Inferior parietal cortex (tissue), 1 donor: ENCODE measurements around the gene RPS28.
"Not testable (repeated sequence)": the region's sequence is repeated elsewhere in the genome, so short reads cannot be mapped to it uniquely, and the experiment has no call there.

Experiments used
- DNase-seq: peaks from one replicate; pipeline ENCODE4 v3.0.0-alpha.2; 2016; ENCODE audit errors: extremely low spot score

RPS28 gene

GRCh38 chr19:8320564-8321066, 681 bp upstream of the RPS28 start:
- DNase-seq: no peak

DNA sequence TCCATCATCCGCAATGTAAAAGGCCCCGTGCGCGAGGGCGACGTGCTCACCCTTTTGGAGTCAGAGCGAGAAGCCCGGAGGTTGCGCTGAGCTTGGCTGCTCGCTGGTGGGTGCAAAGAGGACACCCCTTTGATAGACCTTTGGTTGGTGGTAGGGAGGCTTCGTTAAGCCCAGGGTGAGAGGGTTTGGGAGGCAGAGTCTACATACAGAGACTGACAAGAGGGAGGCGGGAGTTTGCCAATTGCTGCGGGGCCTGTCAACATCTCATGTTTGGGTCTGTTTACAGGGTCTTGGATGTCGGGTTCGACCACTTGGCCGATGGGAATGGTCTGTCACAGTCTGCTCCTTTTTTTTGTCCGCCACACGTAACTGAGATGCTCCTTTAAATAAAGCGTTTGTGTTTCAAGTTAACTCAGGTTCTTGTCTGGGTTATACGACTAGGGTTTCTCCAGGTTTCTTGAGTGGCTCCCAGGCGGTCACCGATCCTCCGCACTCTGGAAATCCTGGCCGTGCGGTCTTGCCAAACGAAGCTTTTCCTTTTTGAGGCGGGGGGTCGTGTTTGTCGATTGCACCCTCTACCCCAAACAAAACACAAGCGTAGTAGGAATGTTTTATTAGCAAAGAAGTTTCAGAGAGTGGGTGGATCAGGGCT, 816 bp downstream of the RPS28 start:
- no peak for DNase-seq

- no peak for DNase-seq
Measured at GRCh38 chr19:8322638-8322997, 1.3 kb downstream of the RPS28 start.

DNA sequence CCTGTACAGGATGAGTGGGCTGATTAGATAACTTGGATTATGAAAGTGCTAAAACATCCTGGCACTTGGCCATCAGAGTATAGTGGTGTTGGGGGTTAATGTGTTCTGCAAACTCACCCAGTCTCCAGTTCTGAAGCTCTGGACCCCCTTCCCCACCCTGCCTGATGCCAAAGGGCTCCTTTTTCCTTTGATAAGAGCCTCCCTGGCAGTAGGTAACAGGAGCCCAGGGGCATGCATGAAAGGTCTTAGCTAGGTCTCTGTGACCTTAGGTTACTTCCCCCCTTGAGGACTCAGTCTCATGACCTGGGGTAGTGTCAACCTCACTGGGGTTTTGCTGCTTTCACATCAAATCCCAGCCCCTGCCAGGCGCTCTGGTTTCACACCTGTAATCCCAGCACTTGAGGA, 2.5 kb downstream of the RPS28 start:
- no peak for DNase-seq

DNA sequence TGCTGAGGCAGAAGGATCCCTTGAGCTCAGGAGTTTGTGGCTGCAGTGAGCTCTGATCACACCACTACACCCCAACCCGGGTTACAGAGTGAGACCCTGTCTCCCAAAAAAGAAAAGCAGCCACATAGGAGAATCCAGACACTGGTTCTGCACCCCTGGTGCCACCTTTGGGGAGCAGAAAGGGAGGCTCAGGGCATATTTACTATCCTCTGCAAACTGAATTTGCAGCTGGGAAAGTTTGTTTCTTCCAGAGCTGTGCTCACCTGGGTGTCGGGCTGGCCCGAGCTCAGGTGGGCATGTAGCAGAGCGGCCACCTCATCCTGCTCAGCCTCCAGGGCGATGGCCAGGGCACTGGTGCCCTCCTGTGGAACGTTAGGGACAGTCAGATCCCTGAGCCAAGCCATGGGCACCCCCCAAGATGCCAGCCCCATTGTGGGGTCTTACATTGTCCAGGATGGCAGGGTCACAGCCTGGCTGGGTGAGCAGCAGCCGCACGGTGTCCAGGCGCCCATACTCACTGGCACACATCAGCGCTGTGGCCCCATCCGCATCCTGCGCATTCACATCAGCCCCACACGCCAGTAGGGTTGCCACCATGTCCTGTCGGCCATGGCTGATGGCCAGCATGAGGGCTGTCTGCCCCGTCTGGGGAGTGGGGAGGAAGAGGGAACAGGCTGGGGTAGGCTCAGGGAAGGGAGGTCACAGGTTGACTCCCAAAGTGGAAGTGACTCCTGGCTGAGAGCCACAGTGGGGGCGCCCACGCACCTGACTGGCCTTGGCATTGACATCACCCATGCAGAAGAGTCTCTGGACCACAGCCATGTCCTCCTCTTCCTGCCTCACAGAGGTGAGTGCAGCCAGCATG, 3.1 kb downstream of the RPS28 start:
- no peak for DNase-seq

- DNase-seq: no peak
Measured at GRCh38 chr19:8325454-8325853, 4.2 kb downstream of the RPS28 start.

DNA sequence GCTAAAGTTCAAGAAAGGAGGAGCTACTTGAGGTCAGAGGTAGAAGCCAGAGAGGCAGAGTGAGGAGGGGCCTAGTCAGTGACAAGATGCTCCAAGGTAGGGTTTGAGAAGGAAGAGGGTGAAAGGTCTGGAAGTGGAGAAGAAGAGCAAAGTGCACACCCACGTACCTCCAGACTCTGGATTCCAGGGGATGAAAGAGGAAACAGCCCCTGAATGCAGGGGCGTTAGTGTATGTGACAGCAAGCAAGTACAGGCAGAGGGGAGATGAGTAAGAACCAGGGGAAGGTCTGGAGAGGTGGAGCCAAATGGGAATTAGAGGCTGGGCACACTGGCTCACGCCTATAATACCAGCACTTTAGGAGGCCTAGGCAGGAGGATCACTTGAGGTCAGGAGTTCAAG, 8.7 kb downstream of the RPS28 start:
- DNase-seq: no peak

GRCh38 chr19:8331263-8331845, 10.1 kb downstream of the RPS28 start:
- DNase-seq: no peak

- DNase-seq: no peak
Measured at GRCh38 chr19:8332976-8333766, 11.9 kb downstream of the RPS28 start.

DNA sequence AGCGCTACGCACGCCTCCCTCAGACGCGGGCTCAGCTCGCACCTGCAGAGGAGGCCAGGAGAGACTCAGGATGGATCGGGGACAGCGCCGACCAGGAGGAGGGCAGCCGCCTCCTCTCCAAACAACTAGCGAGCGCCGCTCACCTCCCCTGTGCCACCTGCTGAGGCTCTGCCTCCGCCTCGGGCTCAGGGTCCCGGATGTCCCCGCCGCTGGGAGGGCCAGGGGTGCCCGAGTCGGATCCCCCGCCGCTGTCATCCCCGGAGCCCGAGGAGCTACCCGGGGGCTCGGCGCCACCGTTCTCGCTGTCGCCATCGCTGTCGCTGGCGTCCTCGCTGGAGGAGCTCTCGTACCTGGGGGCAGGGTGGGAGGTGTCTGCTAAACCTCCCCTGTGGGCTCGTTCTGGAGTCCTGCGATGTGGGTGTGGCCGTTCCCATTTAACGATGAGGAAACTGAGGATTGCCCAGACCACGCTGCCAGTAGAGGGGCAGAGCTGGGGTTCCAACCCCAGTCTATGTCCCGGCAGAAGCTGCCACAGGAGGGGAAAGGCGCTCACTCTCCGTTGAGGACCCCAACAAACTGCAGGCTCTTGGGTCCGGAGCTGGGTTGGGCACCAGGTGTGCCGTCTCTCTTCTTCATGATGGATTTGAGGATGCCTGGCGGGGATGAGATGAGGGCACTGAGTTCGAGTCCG, 12.6 kb downstream of the RPS28 start:
- DNase-seq: no peak

DNA sequence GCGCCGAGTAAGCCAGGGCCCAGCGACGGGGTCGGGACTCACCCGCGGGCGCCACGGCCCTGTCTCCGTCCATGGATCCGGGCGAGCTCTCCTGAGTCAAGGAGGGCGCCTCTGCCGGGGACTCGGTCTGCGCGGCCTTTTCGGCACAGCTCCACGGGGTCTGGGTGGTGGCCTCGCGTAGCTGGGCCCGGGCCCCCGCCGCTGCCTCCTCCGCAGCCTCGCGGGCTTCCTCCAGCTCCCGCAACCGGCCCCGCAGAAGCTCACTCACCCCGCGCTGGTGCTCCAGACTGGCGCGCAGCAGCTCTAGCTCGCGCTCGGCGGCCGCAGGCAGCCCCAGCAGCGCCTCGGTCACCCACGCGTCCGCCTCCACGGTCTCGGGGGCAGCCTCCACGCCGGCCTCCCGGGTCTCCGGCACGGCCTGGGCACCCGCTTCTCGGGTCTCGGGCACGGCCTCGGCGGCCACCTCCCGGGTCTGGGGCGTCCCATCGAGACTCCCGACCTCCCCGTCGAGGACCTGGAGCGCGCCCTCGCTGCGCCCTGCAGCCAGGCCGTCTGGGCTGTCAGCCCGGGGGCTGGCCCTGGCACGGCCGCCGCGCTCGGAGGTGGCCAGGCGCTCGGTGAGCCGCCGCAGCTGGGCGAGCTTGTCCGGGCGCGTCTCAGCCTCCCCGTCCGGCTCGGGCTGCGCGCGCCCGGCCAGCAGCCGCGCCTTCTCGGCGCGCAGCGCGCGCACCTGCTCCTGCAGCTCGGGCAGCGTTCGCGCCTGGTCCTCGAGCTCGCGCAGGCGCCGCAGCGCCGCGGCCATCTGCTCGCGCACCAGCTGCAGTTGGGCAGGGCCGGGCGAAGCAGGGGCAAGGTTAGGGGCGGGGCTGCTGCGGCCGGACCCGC, 13.4 kb downstream of the RPS28 start:
- no peak for DNase-seq

GRCh38 chr19:8335343-8336071, 14.2 kb downstream of the RPS28 start:
- no peak for DNase-seq

GRCh38 chr19:8336072-8336569, 14.8 kb downstream of the RPS28 start:
- no peak for DNase-seq

- no peak for DNase-seq
Measured at GRCh38 chr19:8336660-8337059, 15.4 kb downstream of the RPS28 start.

DNA sequence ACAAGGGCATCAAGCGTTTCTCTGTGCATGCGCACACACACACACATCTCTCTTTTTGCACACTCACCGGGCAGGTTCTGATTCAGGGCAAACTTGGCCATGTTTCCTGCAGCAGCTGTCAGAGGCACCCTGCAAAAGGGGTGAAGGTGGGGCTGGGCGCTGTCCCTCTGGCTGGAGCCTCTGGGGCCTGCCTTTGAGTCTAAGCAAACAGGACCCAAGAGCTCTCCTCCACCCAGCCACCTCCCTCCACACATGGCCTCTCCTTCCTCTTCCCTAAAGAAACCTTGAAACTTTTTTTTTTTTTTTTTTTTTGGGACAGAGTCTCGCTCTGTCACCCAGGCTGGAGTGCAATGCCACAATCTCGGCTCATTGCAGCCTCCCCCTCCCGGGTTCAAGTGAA, 16.4 kb downstream of the RPS28 start:
- no peak for DNase-seq

DNA sequence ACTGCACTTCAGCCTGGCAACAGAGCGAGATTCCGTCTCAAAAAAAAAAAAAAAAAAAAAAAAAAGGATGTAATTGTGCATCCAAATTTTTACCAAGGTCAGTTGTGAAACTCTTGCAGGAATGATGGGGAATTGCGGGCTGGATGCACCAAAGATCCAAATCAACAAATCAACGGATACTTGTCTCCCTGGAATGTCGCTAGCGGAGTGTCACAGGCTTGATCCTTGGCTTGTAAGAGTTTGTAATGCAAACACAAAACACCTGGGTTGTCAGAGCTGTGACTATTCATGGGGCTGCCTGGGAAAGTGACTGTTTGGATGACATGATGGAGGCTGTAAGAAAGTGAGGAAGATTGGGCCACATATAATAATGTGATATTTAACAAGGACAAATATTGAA, 17.5 kb downstream of the RPS28 start:
- no peak for DNase-seq

GRCh38 chr19:8340341-8341096, 19.2 kb downstream of the RPS28 start:
- DNase-seq: no peak

DNA sequence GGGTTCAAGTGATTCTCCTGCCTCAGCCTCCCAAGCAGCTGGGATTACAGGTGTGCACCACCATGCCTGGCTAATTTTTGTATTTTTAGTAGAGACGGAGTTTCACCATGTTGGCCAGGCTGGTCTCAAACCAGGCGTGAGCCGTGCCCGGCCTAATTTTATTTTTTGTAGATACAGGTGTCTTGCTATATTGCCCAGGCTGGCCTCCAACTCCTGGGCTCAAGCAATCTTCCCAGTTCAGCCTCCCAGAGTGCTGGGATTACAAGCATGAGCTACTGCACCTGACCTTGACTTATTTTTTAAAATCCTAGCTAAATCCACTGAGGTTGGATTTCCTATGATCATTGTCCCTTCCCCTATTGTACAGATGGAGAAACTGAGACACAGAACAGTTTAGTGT, 20.2 kb downstream of the RPS28 start:
- not testable (repeated sequence) for DNase-seq

DNA sequence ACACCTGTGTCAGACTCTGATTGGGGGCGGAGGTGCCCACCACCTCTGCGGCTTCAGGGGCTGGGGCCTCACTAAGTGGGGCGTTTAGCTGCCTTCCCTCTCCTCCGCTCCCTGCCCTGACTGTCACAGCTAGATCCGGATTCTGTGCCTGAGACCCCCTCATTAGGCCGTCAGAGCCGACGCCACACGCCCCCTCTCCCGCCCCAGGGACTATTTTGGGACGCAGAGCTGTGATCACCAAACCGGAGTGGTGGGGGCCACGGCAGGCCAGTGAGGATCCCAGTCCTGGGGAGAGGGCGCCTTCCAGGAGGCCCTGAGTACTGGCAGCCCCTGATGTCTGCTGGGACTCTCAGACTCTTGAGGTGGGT, 21.0 kb downstream of the RPS28 start:
- DNase-seq: no peak
